HG03060 (cell line): ENCODE results near the gene PPFIA3.
"Not testable (repeated sequence)": the region's sequence is repeated elsewhere in the genome, so short reads cannot be mapped to it uniquely, and the experiment has no call there.

Source experiments
- ATAC-seq: cut with Tn5 transposase; IDR thresholded peaks from one replicate; pipeline ENCODE4 v1.9.1; 2021; ENCODE audit warnings: low read depth, moderate number of reproducible peaks; ENCODE audit not compliant: unreplicated experiment

PPFIA3 gene

GRCh38 chr19:49167857-49168409, 48.6 kb downstream of the PPFIA3 start:
- no peak for ATAC-seq

- ATAC-seq, result no peak
These were observed 49.1 kb downstream of the PPFIA3 start for GRCh38 chr19:49168421-49168820.

GRCh38 chr19:49173198-49173597, 53.9 kb downstream of the PPFIA3 start:
- ATAC-seq, result no peak

- ATAC-seq, result no peak
These were observed 61.3 kb downstream of the PPFIA3 start for GRCh38 chr19:49180659-49181058.

GRCh38 chr19:49182010-49182847, 62.9 kb downstream of the PPFIA3 start:
- ATAC-seq, result not testable (repeated sequence)

- ATAC-seq, result no peak
These were observed 63.6 kb downstream of the PPFIA3 start for GRCh38 chr19:49182848-49183375.

- ATAC-seq, result no peak
These were observed 66.8 kb downstream of the PPFIA3 start for GRCh38 chr19:49186108-49186507.

GRCh38 chr19:49188626-49189200, 69.4 kb downstream of the PPFIA3 start:
- no peak for ATAC-seq

- ATAC-seq, result no peak
These were observed 69.9 kb downstream of the PPFIA3 start for GRCh38 chr19:49189259-49189658.

GRCh38 chr19:49190781-49191180, 71.4 kb downstream of the PPFIA3 start:
- no peak for ATAC-seq

GRCh38 chr19:49193822-49194394, 74.6 kb downstream of the PPFIA3 start:
- no peak for ATAC-seq

GRCh38 chr19:49194408-49194807, 75.1 kb downstream of the PPFIA3 start:
- ATAC-seq, result no peak

- ATAC-seq, result no peak
These were observed 77.3 kb downstream of the PPFIA3 start for GRCh38 chr19:49196527-49197240.

GRCh38 chr19:49200238-49200862, 81.0 kb downstream of the PPFIA3 start:
- ATAC-seq, result no peak
